Kidney (tissue), 14 donors: ENCODE data around the gene TSNAXIP1. TPM values are rescaled to one million over a fixed set of nuclear protein-coding genes. Genes with fewer than 3 reads are reported as not detected.

Experiments
- DNase-seq, 5 donors: peaks; one replicate each; pipeline ENCODE4 v3.0.0-alpha.2; 2013 to 2020
- FAIRE-seq: peaks from 2 replicates; lab custom pipeline; 2012; peaks lifted over from hg19 to GRCh38; lab: Jason Lieb, UNC
- H3K27ac ChIP-seq, 2 donors: one replicate each; pipeline ENCODE4 v1.7.0; 2013; ENCODE audit warnings: low read depth in 2 of 2, low read length in 2 of 2, inconsistent platforms in 1 of 2
- H3K27me3 ChIP-seq: one replicate; pipeline ENCODE4 v1.7.1; 2013; ENCODE audit warnings: low read length, inconsistent platforms; ENCODE audit not compliant: control insufficient read depth, insufficient read depth
- H3K36me3 ChIP-seq, 3 donors: one replicate each; pipeline versions ENCODE4 v1.7.0 to v1.7.1; 2013; ENCODE audit warnings: low read length in 3 of 3, control low read depth in 1 of 3, inconsistent platforms in 1 of 3; ENCODE audit not compliant: insufficient read depth in 3 of 3, control insufficient read depth in 2 of 3
- H3K4me1 ChIP-seq, 3 donors: one replicate each; pipeline versions ENCODE4 v1.7.0 to v1.7.1; 2013; ENCODE audit warnings: low read length in 3 of 3, inconsistent platforms in 1 of 3, low read depth in 1 of 3; ENCODE audit not compliant: control insufficient read depth in 2 of 3, insufficient read depth in 2 of 3
- H3K4me3 ChIP-seq, 3 donors: one replicate each; pipeline versions ENCODE4 v1.7.0 to v1.8.1; 2013; ENCODE audit warnings: low read length in 3 of 3, control low read depth in 1 of 3, inconsistent platforms in 1 of 3
- H3K9ac ChIP-seq, 3 donors: one replicate each; pipeline versions ENCODE4 v1.7.0 to v1.7.1; 2013; ENCODE audit warnings: low read length in 3 of 3, control low read depth in 1 of 3, inconsistent platforms in 1 of 3
- H3K9me3 ChIP-seq, 3 donors: one replicate each; pipeline versions ENCODE4 v1.7.0 to v1.7.1; 2013; ENCODE audit warnings: low read length in 3 of 3, control low read depth in 1 of 3, inconsistent platforms in 1 of 3; ENCODE audit not compliant: control insufficient read depth in 2 of 3, insufficient read depth in 1 of 3
- intact Hi-C: fragments of 100-400 bp; cut with DNase I; formaldehyde crosslinking; loops from one replicate; pipeline ENCODE4 v1.11.1; 2022
- polyA plus RNA-seq: library from polyadenylated mRNA; stranded (reverse); fragments of 350-450 nt; fragmentation: Illumina TruSeq; extraction: RNeasy Lipid Tissue Mini Kit (QIAGEN cat#74804); gene quantifications from one replicate; pipeline ENCODE4 v1.2.3, GENCODE V29; 2014; ENCODE audit warnings: low read depth, low replicate concordance; ENCODE audit not compliant: insufficient read depth
- total RNA-seq: library from RNA; stranded (reverse); fragmentation: NEBNext Ultra II Directional; extraction: Animal tissue kit (Norgen Biotek cat#: 25700); gene quantifications from one replicate; pipeline ENCODE4 v1.2.1, GENCODE V29; 2021
- TF ChIP-seq, protein P1 (sequence below): IDR thresholded peaks from 3 replicates; pipeline ENCODE4 v1.5.1; 2012; ENCODE audit warnings: mild to moderate bottlenecking, moderate library complexity, borderline replicate concordance; ENCODE audit not compliant: insufficient read depth; ENCODE audit errors: extremely low read depth
- donor health status: control.
- donor health status: control.
- donor health status: control.
- donor health status: control.
- donor health status: control.
- donor health status: DM: yes; HTN: yes; CAD: no.
- donor health status: Normal renal cell carcinoma (clear cell type).

TSNAXIP1 gene
- total and polyA plus RNA-seq, 2 donors from 2014 or later: 2.8 to 3.9 TPM

DNA sequence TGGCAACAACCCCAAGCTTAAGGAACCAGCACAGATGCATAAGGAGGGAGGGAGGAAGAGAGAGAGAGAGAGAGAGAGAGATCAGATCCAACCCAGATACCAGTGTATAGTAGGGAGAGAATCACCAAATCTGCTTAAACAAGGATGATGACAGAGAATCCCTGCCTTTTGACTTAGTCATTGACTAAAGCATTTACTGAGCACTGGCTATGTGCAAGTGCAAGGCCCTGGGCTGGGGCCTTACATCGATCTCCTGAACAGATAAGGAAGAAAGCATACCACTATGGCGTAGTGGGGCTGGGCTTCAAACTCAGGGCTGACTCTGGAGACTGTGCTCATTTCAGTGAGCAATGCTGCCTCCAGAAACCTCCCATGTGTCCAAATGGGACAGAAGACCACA is 15.8 kb downstream of the TSNAXIP1 start:
- Histone ChIP-seq H3K4me3 (no peak overlapping the region), H3K27me3 (no peaks in the 10 kb centered on the region), H3K4me1 (no peaks in the 10 kb centered on the region), H3K9ac (no peak overlapping the region), H3K36me3 (no peaks in the 10 kb centered on the region), H3K27ac (no peak overlapping the region), H3K9me3 (no peaks in the 10 kb centered on the region)
- DNase-seq: no peak
- TF ChIP-seq, protein P1, sequence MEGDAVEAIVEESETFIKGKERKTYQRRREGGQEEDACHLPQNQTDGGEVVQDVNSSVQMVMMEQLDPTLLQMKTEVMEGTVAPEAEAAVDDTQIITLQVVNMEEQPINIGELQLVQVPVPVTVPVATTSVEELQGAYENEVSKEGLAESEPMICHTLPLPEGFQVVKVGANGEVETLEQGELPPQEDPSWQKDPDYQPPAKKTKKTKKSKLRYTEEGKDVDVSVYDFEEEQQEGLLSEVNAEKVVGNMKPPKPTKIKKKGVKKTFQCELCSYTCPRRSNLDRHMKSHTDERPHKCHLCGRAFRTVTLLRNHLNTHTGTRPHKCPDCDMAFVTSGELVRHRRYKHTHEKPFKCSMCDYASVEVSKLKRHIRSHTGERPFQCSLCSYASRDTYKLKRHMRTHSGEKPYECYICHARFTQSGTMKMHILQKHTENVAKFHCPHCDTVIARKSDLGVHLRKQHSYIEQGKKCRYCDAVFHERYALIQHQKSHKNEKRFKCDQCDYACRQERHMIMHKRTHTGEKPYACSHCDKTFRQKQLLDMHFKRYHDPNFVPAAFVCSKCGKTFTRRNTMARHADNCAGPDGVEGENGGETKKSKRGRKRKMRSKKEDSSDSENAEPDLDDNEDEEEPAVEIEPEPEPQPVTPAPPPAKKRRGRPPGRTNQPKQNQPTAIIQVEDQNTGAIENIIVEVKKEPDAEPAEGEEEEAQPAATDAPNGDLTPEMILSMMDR: no peak
- no peak for FAIRE-seq
- intact Hi-C loops: no loop called here

DNA sequence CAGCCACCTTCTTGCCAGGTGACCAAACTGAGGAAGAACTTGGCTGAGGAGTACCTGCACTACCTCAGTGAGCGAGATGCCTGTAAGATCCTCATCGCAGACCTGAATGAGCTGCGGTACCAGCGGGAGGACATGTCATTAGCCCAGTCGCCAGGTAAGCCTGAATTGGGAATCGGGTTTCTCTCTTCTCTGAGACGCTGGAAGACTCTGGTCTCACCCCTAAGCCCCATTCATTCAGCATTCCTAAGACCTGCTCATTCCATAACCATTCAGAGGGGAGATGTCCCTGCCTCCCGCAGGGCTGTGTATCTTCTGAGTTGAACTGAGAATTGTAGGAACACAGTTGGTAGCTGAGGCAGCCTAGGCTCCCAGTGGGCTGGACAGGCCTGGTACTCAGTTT is 18.4 kb downstream of the TSNAXIP1 start:
- Histone ChIP-seq H3K9me3 (no peaks in the 10 kb centered on the region), H3K4me1 (no peaks in the 10 kb centered on the region), H3K27ac (no peak overlapping the region), H3K9ac (no peak overlapping the region), H3K4me3 (no peak overlapping the region), H3K36me3 (peaks cover 0 to 9% (median 5%) of the 10 kb centered on the region in 3 donors), H3K27me3 (no peaks in the 10 kb centered on the region)
- no peak for FAIRE-seq
- TF ChIP-seq, protein P1: no peak
- intact Hi-C loops: no loop called here
- no peak for DNase-seq

DNA sequence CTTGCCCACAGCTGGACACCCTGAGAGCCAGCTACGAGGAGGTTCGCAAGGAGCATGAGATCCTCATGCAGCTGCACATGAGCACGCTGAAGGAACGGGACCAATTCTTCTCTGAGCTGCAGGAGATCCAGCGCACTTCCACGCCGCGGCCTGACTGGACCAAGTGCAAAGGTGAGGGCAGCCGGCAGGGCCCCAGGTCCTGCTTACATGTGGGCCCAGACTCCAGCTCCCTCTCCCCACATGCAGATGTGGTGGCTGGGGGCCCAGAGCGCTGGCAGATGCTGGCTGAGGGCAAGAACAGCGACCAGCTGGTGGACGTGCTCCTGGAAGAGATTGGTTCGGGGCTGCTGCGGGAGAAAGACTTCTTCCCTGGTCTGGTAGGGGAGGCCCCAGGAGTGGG is 19.2 kb downstream of the TSNAXIP1 start:
- intact Hi-C loops: no loop called here

More for the DNA sequence above, 19.2 kb downstream of the TSNAXIP1 start:
- no peak for FAIRE-seq
- no peaks in the 10 kb centered on the region for H3K4me1 ChIP-seq
- no peak overlapping the region for H3K4me3 ChIP-seq
- TF ChIP-seq, protein P1: no peak
- DNase-seq: no peak
- no peak overlapping the region for H3K27ac ChIP-seq
- H3K27me3 ChIP-seq: no peaks in the 10 kb centered on the region
- no peak overlapping the region for H3K9ac ChIP-seq
- peaks cover 0 to 13% (median 7%) of the 10 kb centered on the region in 3 donors for H3K36me3 ChIP-seq
- H3K9me3 ChIP-seq: no peaks in the 10 kb centered on the region
